CD14-positive monocyte (primary cell): ENCODE data around the gene CD3E. TPM values are rescaled to one million over a fixed set of nuclear protein-coding genes. Genes with fewer than 3 reads are reported as not detected.
A peak's percentile ranks its signal among the peaks of the same experiment; 100 is the strongest.

ENCODE experiments used
- DNase-seq, 3 donors: peaks; one replicate each; pipeline ENCODE4 v3.0.0-alpha.2; 2011 to 2022
- H2AFZ ChIP-seq: 2 replicates; pipeline ENCODE4 v1.6.0; 2012; ENCODE audit warnings: mild to moderate bottlenecking, low read depth, low read length, inconsistent platforms; ENCODE audit not compliant: insufficient read depth, poor library complexity, severe bottlenecking
- H3K27ac ChIP-seq, 2 donors: 1 replicate in 1 of 2; 2 replicates in 1 of 2; pipeline ENCODE4 v1.5.1; 2012 to 2013; ENCODE audit warnings: low read length in 2 of 2, control low read depth in 1 of 2, inconsistent platforms in 1 of 2, low read depth in 1 of 2, mild to moderate bottlenecking in 1 of 2
- H3K27me3 ChIP-seq, 2 donors: one replicate each; pipeline versions ENCODE4 v1.6.0 to v1.6.1; 2011 to 2013; ENCODE audit warnings: low read length in 2 of 2; ENCODE audit not compliant: control insufficient read depth in 2 of 2, insufficient read depth in 2 of 2
- H3K36me3 ChIP-seq, 2 donors: replicated peaks in 1 of 2; 1 replicate in 1 of 2; 2 replicates in 1 of 2; pipeline versions ENCODE4 v1.5.1 to v1.6.1; 2012 to 2013; ENCODE audit warnings: low read length in 2 of 2, control low read depth in 1 of 2, inconsistent platforms in 1 of 2, mild to moderate bottlenecking in 1 of 2; ENCODE audit not compliant: insufficient read depth in 2 of 2, control insufficient read depth in 1 of 2
- H3K4me1 ChIP-seq, 2 donors: 1 replicate in 1 of 2; 2 replicates in 1 of 2; pipeline versions ENCODE4 v1.5.1 to v1.6.1; 2012 to 2013; ENCODE audit warnings: low read length in 2 of 2, control low read depth in 1 of 2, inconsistent platforms in 1 of 2, mild to moderate bottlenecking in 1 of 2, moderate library complexity in 1 of 2; ENCODE audit not compliant: insufficient read depth in 2 of 2, control insufficient read depth in 1 of 2
- H3K4me2 ChIP-seq: replicated peaks from 2 replicates; pipeline ENCODE3; 2012; ENCODE audit warnings: low read length, moderate library complexity, mild to moderate bottlenecking; ENCODE audit not compliant: poor library complexity, severe bottlenecking; ENCODE audit errors: extremely low read depth
- H3K4me3 ChIP-seq, 3 experiments: fragments of 200-600 bp in 1 of 3; sonication (generic) in 1 of 3; replicated peaks in 1 of 3; 1 replicate in 2 of 3; 2 replicates in 1 of 3; pipeline ENCODE4 v1.5.1; 2011 to 2013; ENCODE audit warnings: low read length in 3 of 3, mild to moderate bottlenecking in 3 of 3, control low read depth in 2 of 3, low read depth in 2 of 3, inconsistent platforms in 1 of 3, moderate library complexity in 1 of 3
- H3K79me2 ChIP-seq: 2 replicates; pipeline ENCODE4 v1.6.0; 2012; ENCODE audit warnings: mild to moderate bottlenecking, control low read depth, inconsistent platforms, low read length, moderate library complexity; ENCODE audit not compliant: insufficient read depth
- H3K9ac ChIP-seq: 2 replicates; pipeline ENCODE4 v1.6.0; 2017; ENCODE audit warnings: low read length, mild to moderate bottlenecking; ENCODE audit not compliant: insufficient read depth, poor library complexity, severe bottlenecking
- H3K9me3 ChIP-seq, 2 donors: replicated peaks in 1 of 2; 1 replicate in 1 of 2; 2 replicates in 1 of 2; pipeline versions ENCODE4 v1.5.1 to v1.6.1; 2012 to 2013; ENCODE audit warnings: low read length in 2 of 2, control low read depth in 1 of 2; ENCODE audit not compliant: control insufficient read depth in 1 of 2, insufficient read depth in 1 of 2
- H4K20me1 ChIP-seq: 2 replicates; pipeline ENCODE4 v1.6.0; 2012; ENCODE audit warnings: mild to moderate bottlenecking, low read length, control low read depth, moderate library complexity; ENCODE audit not compliant: insufficient read depth
- H3K27ac Mint-ChIP-seq, 7 donors: one replicate each; pipeline ENCODE4 v1.8.0; 2020; ENCODE audit warnings: mild to moderate bottlenecking in 7 of 7, mixed read lengths in 7 of 7, moderate library complexity in 6 of 7, inconsistent platforms in 2 of 7
- H3K27me3 Mint-ChIP-seq, 3 donors: one replicate each; pipeline ENCODE4 v1.8.0; 2021 to 2022; ENCODE audit warnings: low read depth in 3 of 3, mild to moderate bottlenecking in 3 of 3, mixed read lengths in 3 of 3, moderate library complexity in 3 of 3, inconsistent platforms in 1 of 3
- H3K36me3 Mint-ChIP-seq, 2 donors: one replicate each; pipeline ENCODE4 v1.8.0; 2020; ENCODE audit warnings: mixed read lengths in 2 of 2, inconsistent platforms in 1 of 2, mild to moderate bottlenecking in 1 of 2
- H3K4me1 Mint-ChIP-seq: one replicate; pipeline ENCODE4 v1.8.0; 2020; ENCODE audit warnings: mild to moderate bottlenecking, mixed read lengths
- H3K4me3 Mint-ChIP-seq, 2 donors: one replicate each; pipeline ENCODE4 v1.8.0; 2020; ENCODE audit warnings: mild to moderate bottlenecking in 2 of 2, mixed read lengths in 2 of 2, moderate library complexity in 1 of 2
- H3K9me3 Mint-ChIP-seq, 7 donors: one replicate each; pipeline ENCODE4 v1.8.0; 2020 to 2022; ENCODE audit warnings: mixed read lengths in 7 of 7, mild to moderate bottlenecking in 6 of 7, moderate library complexity in 6 of 7, inconsistent platforms in 2 of 7
- CTCF ChIP-seq: fragments of 200-600 bp; IDR thresholded peaks from one replicate; pipeline ENCODE4 v1.8.0; 2022; ENCODE audit warnings: antibody characterized with exemption, mild to moderate bottlenecking
- WGBS: methylation state at CpG from one replicate; pipeline ENCODE4 v1.1.5; 2013; ENCODE audit warnings: missing lambda C conversion rate; ENCODE audit not compliant: insufficient coverage; 5-methylcytosine and 5-hydroxymethylcytosine counted together
- intact Hi-C, 2 donors: fragments of 100-400 bp; cut with micrococcal nuclease; formaldehyde crosslinking; loops; one replicate each; pipeline versions ENCODE4 v1.15.0 to v1.15.1; 2023
- polyA plus RNA-seq, 3 donors: library from polyadenylated mRNA; depleted of rRNA in 1 of 3; unstranded in 2 of 3; stranded (reverse) in 1 of 3; fragments of 300-500 nt in 2 of 3; fragments of >200 nt in 1 of 3; fragmentation: Illumina TruSeq in 2 of 3; gene quantifications; 1 replicate in 2 of 3; 2 replicates in 1 of 3; pipeline ENCODE4 v1.2.3, GENCODE V29; 2012 to 2021

Gene CD3E
- polyA plus RNA-seq, 3 donors = 0.12 to 1.6 (median 1.5) TPM

GRCh38 chr11:118334745-118335144 lies 30.2 kb downstream of the CD3E start:
- Mint-ChIP-seq H3K36me3 (no peaks in the 10 kb centered on the region), H3K9me3 (peaks cover 0 to 6% (median 3%) of the 10 kb centered on the region in 7 donors), H3K27me3 (peaks cover 2 to 4% (median 2%) of the 10 kb centered on the region in 3 donors), H3K27ac (no peak overlapping the region), H3K4me1 (no peaks in the 10 kb centered on the region), H3K4me3 (no peak overlapping the region)
- no peak overlapping the region for H3K9ac ChIP-seq
- H2AFZ ChIP-seq = no peak overlapping the region
- no peak overlapping the region for H3K4me2 ChIP-seq
- WGBS = no CpG with 5 or more reads among the region's 1 CpG
- H3K79me2 ChIP-seq = no peaks in the 10 kb centered on the region
- TF ChIP-seq CTCF = no peak
- no peaks in the 10 kb centered on the region for H3K4me1 ChIP-seq
- no peaks in the 10 kb centered on the region for H3K36me3 ChIP-seq
- H3K9me3 ChIP-seq = no peaks in the 10 kb centered on the region
- intact Hi-C loops = no loop called here
- no peak overlapping the region for H3K27ac ChIP-seq
- no peak for DNase-seq
- H4K20me1 ChIP-seq = no peaks in the 10 kb centered on the region
- no peak overlapping the region for H3K4me3 ChIP-seq
- H3K27me3 ChIP-seq = no peaks in the 10 kb centered on the region

GRCh38 chr11:118338637-118339061 lies 34.1 kb downstream of the CD3E start:
- no peak overlapping the region for H3K4me2 ChIP-seq
- H4K20me1 ChIP-seq = no peaks in the 10 kb centered on the region
- TF ChIP-seq CTCF = no peak
- H3K9me3 Mint-ChIP-seq = no peaks in the 10 kb centered on the region
- H3K79me2 ChIP-seq = no peaks in the 10 kb centered on the region
- peak overlapping the region in 3 of 7 donors; percentile 2 to 85 (median 16) for H3K27ac Mint-ChIP-seq
- no peaks in the 10 kb centered on the region for H3K4me1 Mint-ChIP-seq
- no peaks in the 10 kb centered on the region for H3K36me3 Mint-ChIP-seq
- no peaks in the 10 kb centered on the region for H3K27me3 ChIP-seq
- no peak for DNase-seq
- no peak overlapping the region for H3K4me3 ChIP-seq
- 71% methylated on average over 7 of the region's 7 CpGs for WGBS
- no peaks in the 10 kb centered on the region for H3K4me1 ChIP-seq
- no peaks in the 10 kb centered on the region for H3K36me3 ChIP-seq
- peak overlapping the region in 1 of 2 donors; percentile 39 for H3K4me3 Mint-ChIP-seq
- H3K9me3 ChIP-seq = no peaks in the 10 kb centered on the region
- H3K27ac ChIP-seq = no peak overlapping the region
- H3K27me3 Mint-ChIP-seq = peaks cover 2 to 4% (median 4%) of the 10 kb centered on the region in 3 donors
- intact Hi-C loops = no loop called here
- H2AFZ ChIP-seq = no peak overlapping the region
- no peak overlapping the region for H3K9ac ChIP-seq
